CD4-positive, CD25-positive, alpha-beta regulatory T cell (primary cell): ENCODE data around the gene TUBA8. TPM values are rescaled to one million over a fixed set of nuclear protein-coding genes. Genes with fewer than 3 reads are reported as not detected.

Experiments used
- ATAC-seq, 2 donors: fragments of 150-1000 bp; cut with Tn5 transposase; one replicate each; pipeline ENCODE4 v1.10.0; 2021; ENCODE audit warnings: low read depth in 2 of 2, moderate number of reproducible peaks in 2 of 2, moderate library complexity in 1 of 2
- DNase-seq, 3 donors: peaks; one replicate each; pipeline versions ENCODE4 v3.0.0 to v3.0.0-alpha.2; 2012 to 2022; ENCODE audit warnings: mixed read lengths in 1 of 3
- H3K27ac ChIP-seq: one replicate; pipeline ENCODE4 v1.7.0; 2013; ENCODE audit warnings: mild to moderate bottlenecking, low read length; ENCODE audit not compliant: insufficient read depth, poor library complexity, severe bottlenecking
- H3K27me3 ChIP-seq: one replicate; pipeline ENCODE4 v1.7.0; 2013; ENCODE audit warnings: low read length; ENCODE audit not compliant: control insufficient read depth, insufficient read depth
- H3K36me3 ChIP-seq: one replicate; pipeline ENCODE4 v1.7.0; 2013; ENCODE audit warnings: mild to moderate bottlenecking, low read length, moderate library complexity; ENCODE audit not compliant: control insufficient read depth, insufficient read depth
- H3K4me1 ChIP-seq: 2 replicates; pipeline ENCODE4 v1.7.0; 2013; ENCODE audit warnings: mild to moderate bottlenecking, low read length; ENCODE audit not compliant: insufficient read depth, control insufficient read depth, poor library complexity, severe bottlenecking
- H3K4me3 ChIP-seq: one replicate; pipeline ENCODE4 v1.7.0; 2013; ENCODE audit warnings: low read depth, mild to moderate bottlenecking, low read length, moderate library complexity
- H3K9me3 ChIP-seq, 2 experiments: 1 replicate in 1 of 2; 2 replicates in 1 of 2; pipeline ENCODE4 v1.7.0; 2013; ENCODE audit warnings: low read length in 2 of 2, mild to moderate bottlenecking in 1 of 2, moderate library complexity in 1 of 2; ENCODE audit not compliant: control insufficient read depth in 2 of 2
- H3K27ac Mint-ChIP-seq, 3 donors: one replicate each; pipeline ENCODE4 v1.8.0; 2020 to 2022; ENCODE audit warnings: mild to moderate bottlenecking in 3 of 3, mixed read lengths in 3 of 3, moderate library complexity in 2 of 3
- H3K27me3 Mint-ChIP-seq: one replicate; pipeline ENCODE4 v1.8.0; 2022; ENCODE audit warnings: mild to moderate bottlenecking, mixed read lengths
- H3K36me3 Mint-ChIP-seq: one replicate; pipeline ENCODE4 v1.8.0; 2020; ENCODE audit warnings: mixed read lengths
- H3K4me1 Mint-ChIP-seq, 4 donors: one replicate each; pipeline ENCODE4 v1.8.0; 2020 to 2022; ENCODE audit warnings: mixed read lengths in 4 of 4, mild to moderate bottlenecking in 1 of 4
- H3K4me3 Mint-ChIP-seq, 4 donors: one replicate each; pipeline ENCODE4 v1.8.0; 2020 to 2022; ENCODE audit warnings: mild to moderate bottlenecking in 4 of 4, mixed read lengths in 4 of 4, moderate library complexity in 3 of 4
- H3K9me3 Mint-ChIP-seq, 7 donors: one replicate each; pipeline ENCODE4 v1.8.0; 2020 to 2022; ENCODE audit warnings: mixed read lengths in 7 of 7, mild to moderate bottlenecking in 3 of 7, moderate library complexity in 2 of 7
- polyA plus RNA-seq, 4 donors: library from polyadenylated mRNA; unstranded; fragments of 300-500 nt; fragmentation: Illumina TruSeq; gene quantifications; one replicate each; pipeline ENCODE4 v1.2.3, GENCODE V29; 2021
- total RNA-seq: library from RNA; stranded (reverse); gene quantifications from one replicate; pipeline ENCODE4 v1.2.3, GENCODE V29; 2022

TUBA8 gene
- total and polyA plus RNA-seq, 5 donors from 2014 or later: 0.15 to 2.3 (median 0.30) TPM

DNA sequence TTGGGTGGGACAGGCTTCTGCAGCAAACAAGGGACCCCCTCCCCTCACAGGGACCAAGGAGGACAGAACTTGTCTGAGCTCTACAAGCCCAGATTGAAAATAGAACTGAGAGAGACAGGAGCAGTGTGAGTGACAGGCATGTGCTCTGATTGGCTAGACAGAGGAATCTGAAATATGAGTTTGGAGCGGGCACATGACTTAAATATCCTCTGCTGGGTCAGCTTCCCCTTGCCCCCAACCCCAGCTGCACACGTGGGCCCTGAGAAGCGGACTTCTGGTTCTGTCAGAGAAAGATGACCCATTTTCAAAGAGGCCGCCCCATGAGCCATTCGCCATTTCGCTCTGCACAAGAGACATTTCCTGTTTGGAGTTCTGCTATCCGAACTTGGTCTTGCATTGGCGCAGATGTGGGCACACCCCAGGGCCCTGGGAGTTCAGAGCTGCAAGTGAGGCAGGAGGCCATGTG is 5.3 kb downstream of the TUBA8 start:
- H3K9me3 ChIP-seq: no peaks in the 10 kb centered on the region
- no peaks in the 10 kb centered on the region for H3K36me3 Mint-ChIP-seq
- no peak overlapping the region for H3K4me3 Mint-ChIP-seq
- peaks cover 8% of the 10 kb centered on the region for H3K27me3 Mint-ChIP-seq
- DNase-seq (no peak), ATAC-seq (no peak)
- H3K27ac ChIP-seq: no peak overlapping the region
- no peaks in the 10 kb centered on the region for H3K27me3 ChIP-seq
- no peaks in the 10 kb centered on the region for H3K36me3 ChIP-seq
- H3K4me1 ChIP-seq: peaks cover 6% of the 10 kb centered on the region
- peaks cover 0 to 14% (median 10%) of the 10 kb centered on the region in 4 donors for H3K4me1 Mint-ChIP-seq
- no peaks in the 10 kb centered on the region for H3K9me3 Mint-ChIP-seq
- no peak overlapping the region for H3K27ac Mint-ChIP-seq
- no peak overlapping the region for H3K4me3 ChIP-seq

DNA sequence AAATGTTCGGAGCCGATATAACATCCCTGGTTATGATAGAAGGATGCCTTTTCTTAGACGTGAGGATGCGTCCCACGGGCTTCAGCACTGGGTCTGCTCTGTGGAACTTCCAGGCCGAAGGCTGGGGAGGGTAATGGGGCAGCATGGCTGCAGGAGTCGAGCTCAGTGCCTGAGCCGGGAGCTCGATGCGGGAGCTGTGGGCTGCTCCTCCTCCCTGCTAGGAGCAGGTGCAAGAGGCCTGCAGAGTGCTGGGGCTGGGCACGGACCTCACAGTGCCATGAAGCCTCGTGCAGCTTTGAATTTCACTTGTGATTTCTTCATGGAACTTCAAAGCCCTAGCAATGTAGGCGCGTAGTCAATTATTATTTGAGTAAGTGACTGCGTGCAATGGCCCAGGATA is 6.0 kb downstream of the TUBA8 start:
- Histone ChIP-seq H3K27me3 (no peaks in the 10 kb centered on the region), H3K4me1 (peaks cover 4% of the 10 kb centered on the region), H3K9me3 (no peaks in the 10 kb centered on the region), H3K36me3 (no peaks in the 10 kb centered on the region), H3K4me3 (no peak overlapping the region), H3K27ac (no peak overlapping the region)
- no peak overlapping the region for H3K4me3 Mint-ChIP-seq
- no peaks in the 10 kb centered on the region for H3K36me3 Mint-ChIP-seq
- no peak for ATAC-seq
- peaks cover 5% of the 10 kb centered on the region for H3K27me3 Mint-ChIP-seq
- H3K4me1 Mint-ChIP-seq: peaks cover 0 to 13% (median 10%) of the 10 kb centered on the region in 4 donors
- H3K27ac Mint-ChIP-seq: no peak overlapping the region
- no peak for DNase-seq
- H3K9me3 Mint-ChIP-seq: no peaks in the 10 kb centered on the region

DNA sequence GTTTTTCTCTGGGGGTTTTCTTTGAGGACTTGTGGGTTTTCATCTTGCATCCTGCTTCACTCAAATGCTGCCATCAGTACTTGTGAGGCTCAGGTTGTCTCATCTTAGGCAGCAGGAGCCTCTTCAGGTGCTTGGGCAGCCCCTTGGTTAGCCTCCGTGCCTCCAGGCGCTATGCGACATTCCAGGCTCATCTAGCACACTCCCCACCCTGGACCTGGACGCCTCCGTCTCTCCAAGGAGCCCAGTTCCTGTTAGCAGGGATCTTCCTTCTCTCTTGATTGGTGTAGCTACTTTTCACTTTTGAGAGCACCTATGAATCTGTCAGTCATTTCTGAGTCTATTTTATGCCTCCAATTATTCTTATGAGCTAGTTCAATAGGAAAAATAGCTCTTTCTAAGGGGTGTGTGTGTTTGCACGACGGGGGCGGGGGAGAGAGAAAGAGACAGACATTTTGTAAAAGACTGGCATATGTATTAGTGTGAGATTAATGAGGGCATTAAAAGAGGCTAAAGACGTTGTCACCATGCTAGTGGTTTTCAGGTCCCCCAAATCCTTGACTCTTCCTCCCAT is 7.8 kb downstream of the TUBA8 start:
- no peaks in the 10 kb centered on the region for H3K27me3 Mint-ChIP-seq
- H3K27ac Mint-ChIP-seq: no peak overlapping the region
- no peak for DNase-seq
- no peaks in the 10 kb centered on the region for H3K36me3 Mint-ChIP-seq
- no peak overlapping the region for H3K27ac ChIP-seq
- H3K4me3 Mint-ChIP-seq: no peak overlapping the region
- H3K4me3 ChIP-seq: no peak overlapping the region
- no peaks in the 10 kb centered on the region for H3K36me3 ChIP-seq
- peaks cover 0 to 13% (median 10%) of the 10 kb centered on the region in 4 donors for H3K4me1 Mint-ChIP-seq
- no peak for ATAC-seq
- no peaks in the 10 kb centered on the region for H3K9me3 ChIP-seq
- no peaks in the 10 kb centered on the region for H3K27me3 ChIP-seq
- no peaks in the 10 kb centered on the region for H3K9me3 Mint-ChIP-seq
- H3K4me1 ChIP-seq: peaks cover 4% of the 10 kb centered on the region

DNA sequence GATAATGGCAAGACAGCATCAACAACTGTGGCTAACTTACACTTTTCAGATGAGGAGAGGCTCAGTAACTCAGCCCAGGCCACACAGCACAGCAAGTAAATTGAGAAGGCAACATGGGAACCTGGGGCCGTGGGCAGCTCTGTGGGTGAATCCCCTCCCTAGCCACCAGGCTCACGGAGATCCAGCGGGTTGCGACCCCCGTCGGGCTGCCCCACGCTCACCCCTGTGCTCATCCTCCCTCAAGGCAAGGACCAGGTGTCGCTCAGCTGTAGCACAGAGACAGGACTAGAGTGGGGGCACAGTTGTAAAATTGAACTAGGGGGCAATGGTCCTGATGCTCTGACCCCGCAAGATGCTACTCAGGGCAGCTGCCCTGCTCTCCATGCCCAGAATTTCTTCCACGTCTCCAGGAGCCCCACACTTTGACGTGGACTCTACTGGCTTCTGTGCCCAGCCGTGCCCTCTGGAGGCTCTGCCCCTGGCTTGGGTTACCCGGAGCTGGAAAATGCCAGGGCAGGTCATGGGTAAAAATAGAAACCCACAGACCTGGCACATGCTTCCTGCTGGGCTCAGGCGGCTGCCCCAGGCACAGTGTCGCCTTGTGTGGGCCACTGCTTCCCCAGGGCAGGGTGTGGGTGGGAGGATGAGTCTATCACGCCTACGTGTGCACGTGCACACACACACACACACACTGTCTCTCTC is 9.0 kb downstream of the TUBA8 start:
- Histone ChIP-seq H3K4me3 (no peak overlapping the region), H3K36me3 (no peaks in the 10 kb centered on the region), H3K27ac (no peak overlapping the region), H3K9me3 (no peaks in the 10 kb centered on the region), H3K4me1 (no peaks in the 10 kb centered on the region), H3K27me3 (no peaks in the 10 kb centered on the region)
- Mint-ChIP-seq H3K4me1 (peaks cover 0 to 7% (median 7%) of the 10 kb centered on the region in 4 donors), H3K4me3 (no peak overlapping the region), H3K36me3 (no peaks in the 10 kb centered on the region), H3K27me3 (no peaks in the 10 kb centered on the region), H3K9me3 (no peaks in the 10 kb centered on the region), H3K27ac (no peak overlapping the region)
- no peak for ATAC-seq
- no peak for DNase-seq

DNA sequence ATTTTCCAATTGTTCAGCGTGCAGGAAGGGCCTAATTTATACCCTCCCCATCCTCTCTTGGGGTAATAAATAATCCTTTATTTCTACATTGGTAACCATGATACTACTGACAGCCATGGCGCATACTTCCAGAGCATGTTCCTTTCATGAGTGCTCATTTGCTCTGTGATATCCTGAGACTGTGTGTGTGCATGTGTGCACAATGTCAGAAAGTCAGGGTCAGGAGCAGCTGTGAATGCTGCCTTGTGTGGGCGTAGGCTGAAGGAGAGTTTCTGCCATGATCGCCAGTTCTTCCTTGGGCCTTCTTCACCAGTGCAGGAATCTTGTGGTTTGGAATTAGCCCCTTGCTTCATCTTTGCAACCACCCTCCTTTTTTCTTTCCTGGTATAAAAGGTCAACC is 10.2 kb downstream of the TUBA8 start:
- Histone ChIP-seq H3K36me3 (no peaks in the 10 kb centered on the region), H3K27me3 (no peaks in the 10 kb centered on the region), H3K27ac (no peak overlapping the region), H3K4me3 (no peak overlapping the region), H3K4me1 (no peaks in the 10 kb centered on the region), H3K9me3 (no peaks in the 10 kb centered on the region)
- Mint-ChIP-seq H3K36me3 (no peaks in the 10 kb centered on the region), H3K4me3 (no peak overlapping the region), H3K4me1 (peaks cover 0 to 7% (median 6%) of the 10 kb centered on the region in 4 donors), H3K27me3 (no peaks in the 10 kb centered on the region), H3K9me3 (no peaks in the 10 kb centered on the region), H3K27ac (no peak overlapping the region)
- no peak for ATAC-seq
- DNase-seq: no peak

DNA sequence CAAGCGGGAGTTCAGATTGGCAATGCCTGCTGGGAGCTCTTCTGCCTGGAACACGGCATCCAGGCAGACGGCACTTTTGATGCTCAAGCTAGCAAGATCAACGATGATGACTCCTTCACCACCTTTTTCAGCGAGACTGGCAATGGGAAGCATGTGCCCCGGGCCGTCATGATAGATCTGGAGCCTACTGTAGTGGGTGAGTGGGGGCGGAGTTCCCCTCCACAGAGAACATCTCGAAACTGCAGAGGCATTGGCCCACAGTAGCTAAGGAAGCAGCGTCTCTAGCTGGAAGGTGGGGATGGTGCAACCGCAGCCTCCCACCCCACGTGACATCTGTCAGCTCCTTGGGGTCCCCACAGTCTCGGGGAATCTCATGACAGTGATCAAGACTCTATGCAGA is 10.9 kb downstream of the TUBA8 start:
- Mint-ChIP-seq H3K27me3 (no peaks in the 10 kb centered on the region), H3K4me1 (peaks cover 0 to 8% (median 7%) of the 10 kb centered on the region in 4 donors), H3K36me3 (peaks cover under 1% of the 10 kb centered on the region), H3K4me3 (no peak overlapping the region), H3K27ac (no peak overlapping the region), H3K9me3 (no peaks in the 10 kb centered on the region)
- DNase-seq (no peak), ATAC-seq (no peak)
- H3K4me1 ChIP-seq: no peaks in the 10 kb centered on the region
- no peak overlapping the region for H3K4me3 ChIP-seq
- peaks cover 1% of the 10 kb centered on the region for H3K36me3 ChIP-seq
- no peaks in the 10 kb centered on the region for H3K27me3 ChIP-seq
- no peaks in the 10 kb centered on the region for H3K9me3 ChIP-seq
- H3K27ac ChIP-seq: no peak overlapping the region

DNA sequence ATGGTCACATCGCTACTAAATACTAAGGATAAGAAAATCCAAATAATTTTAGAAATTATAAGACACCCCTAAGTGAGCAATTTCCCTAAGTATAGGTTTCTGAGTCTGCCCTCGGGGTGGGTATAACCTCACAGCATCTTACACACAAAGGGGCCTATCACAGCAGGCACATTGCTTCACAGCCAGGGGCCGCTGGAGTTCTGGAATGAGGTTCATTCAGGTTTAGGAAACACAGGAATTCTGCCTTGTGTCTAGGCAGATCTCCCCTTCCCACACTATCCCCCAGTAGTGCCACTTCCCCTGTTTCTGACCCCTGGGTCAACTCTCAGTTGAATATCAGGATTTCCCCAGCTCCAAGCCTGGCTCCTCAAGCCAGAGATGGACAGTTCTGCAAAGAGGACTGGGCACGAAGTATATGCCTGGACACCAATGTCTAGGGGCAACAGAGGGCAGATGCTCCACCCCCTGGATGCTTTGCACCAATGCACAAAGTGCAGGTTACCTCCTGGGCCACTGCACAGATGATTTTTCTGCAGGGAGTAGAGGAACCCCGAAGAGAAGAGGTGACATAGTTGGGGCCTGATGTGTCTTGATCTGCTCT is 11.4 kb downstream of the TUBA8 start:
- Mint-ChIP-seq H3K36me3 (peaks cover 5% of the 10 kb centered on the region), H3K27me3 (no peaks in the 10 kb centered on the region), H3K9me3 (no peaks in the 10 kb centered on the region), H3K4me3 (no peak overlapping the region), H3K4me1 (peaks cover 0 to 8% (median 7%) of the 10 kb centered on the region in 4 donors), H3K27ac (no peak overlapping the region)
- Histone ChIP-seq H3K9me3 (no peaks in the 10 kb centered on the region), H3K27ac (no peak overlapping the region), H3K4me3 (no peak overlapping the region), H3K4me1 (no peaks in the 10 kb centered on the region), H3K27me3 (no peaks in the 10 kb centered on the region), H3K36me3 (peaks cover 4% of the 10 kb centered on the region)
- DNase-seq: no peak
- ATAC-seq: no peak
